ENCODE data around the gene NUP107. TPM values are rescaled to one million over a fixed set of nuclear protein-coding genes. Genes with fewer than 3 reads are reported as not detected.

NUP107 gene
- total RNA-seq, 1 experiment from 2014 or later, result 119 TPM

DNA sequence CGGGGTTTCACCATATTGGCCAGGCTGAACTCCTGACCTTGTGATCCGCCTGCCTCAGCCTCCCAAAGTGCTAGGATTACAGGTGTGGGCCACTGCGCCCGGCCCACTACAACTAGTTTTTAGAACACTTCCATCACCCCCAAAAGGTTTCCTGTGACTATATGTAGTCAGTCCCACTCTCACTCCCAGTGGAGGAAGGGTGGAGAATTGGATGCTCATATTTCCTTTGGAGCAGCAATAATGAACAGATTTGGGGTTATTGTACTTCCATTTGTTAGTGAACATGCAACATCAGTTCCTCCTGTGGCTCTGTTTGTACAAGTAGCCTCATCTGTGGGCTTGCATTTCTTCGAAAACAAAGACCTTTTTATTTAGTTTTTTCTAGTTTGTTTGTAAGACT, 40.3 kb upstream of the NUP107 start:
- DNase-seq, result no peak
- no peaks in the 10 kb centered on the region for H3K9me3 Mint-ChIP-seq (ENCODE audit: unreplicated experiment)
- ChIA-PET CTCF (interaction anchor here (0.7 kb wide), 1 partner anchor 313 kb away, joined by 4 read pairs; no protein-coding TSS in a partner anchor), POLR2A (no interaction called here)
- H3K36me3 ChIP-seq (ENCODE audit: control insufficient read depth, insufficient read depth, low read length), result no peaks in the 10 kb centered on the region
- peaks cover 51% of the 10 kb centered on the region for H3K36me3 Mint-ChIP-seq (ENCODE audit: insufficient read depth, unreplicated experiment)
- no peak overlapping the region for H3K27ac Mint-ChIP-seq (ENCODE audit: unreplicated experiment)
- no peaks in the 10 kb centered on the region for H3K9me3 ChIP-seq
- H3K4me3 Mint-ChIP-seq (ENCODE audit: unreplicated experiment), result no peak overlapping the region
- no peaks in the 10 kb centered on the region for H3K27me3 Mint-ChIP-seq (ENCODE audit: insufficient read depth, unreplicated experiment)
- H3K4me1 ChIP-seq, result no peaks in the 10 kb centered on the region
- no peak overlapping the region for H3K4me3 ChIP-seq (ENCODE audit: low read depth, low read length)
- no peaks in the 10 kb centered on the region for H3K27me3 ChIP-seq (replicated peaks; ENCODE audit: control insufficient read depth, insufficient read depth, low read length)
- no TSS peak for BruUV-seq (replicated peaks)
- intact Hi-C loops (cut with micrococcal nuclease; ENCODE audit: unreplicated experiment), result no loop called here
- TF ChIP-seq, protein P1, sequence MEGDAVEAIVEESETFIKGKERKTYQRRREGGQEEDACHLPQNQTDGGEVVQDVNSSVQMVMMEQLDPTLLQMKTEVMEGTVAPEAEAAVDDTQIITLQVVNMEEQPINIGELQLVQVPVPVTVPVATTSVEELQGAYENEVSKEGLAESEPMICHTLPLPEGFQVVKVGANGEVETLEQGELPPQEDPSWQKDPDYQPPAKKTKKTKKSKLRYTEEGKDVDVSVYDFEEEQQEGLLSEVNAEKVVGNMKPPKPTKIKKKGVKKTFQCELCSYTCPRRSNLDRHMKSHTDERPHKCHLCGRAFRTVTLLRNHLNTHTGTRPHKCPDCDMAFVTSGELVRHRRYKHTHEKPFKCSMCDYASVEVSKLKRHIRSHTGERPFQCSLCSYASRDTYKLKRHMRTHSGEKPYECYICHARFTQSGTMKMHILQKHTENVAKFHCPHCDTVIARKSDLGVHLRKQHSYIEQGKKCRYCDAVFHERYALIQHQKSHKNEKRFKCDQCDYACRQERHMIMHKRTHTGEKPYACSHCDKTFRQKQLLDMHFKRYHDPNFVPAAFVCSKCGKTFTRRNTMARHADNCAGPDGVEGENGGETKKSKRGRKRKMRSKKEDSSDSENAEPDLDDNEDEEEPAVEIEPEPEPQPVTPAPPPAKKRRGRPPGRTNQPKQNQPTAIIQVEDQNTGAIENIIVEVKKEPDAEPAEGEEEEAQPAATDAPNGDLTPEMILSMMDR (IDR thresholded peaks at IDR 0.05; ENCODE audit: insufficient read depth in 1 of 2, low read depth in 1 of 2, low read length in 1 of 2, severe bottlenecking in 1 of 2, unreplicated experiment in 1 of 2), result no peak
- peaks cover 5% of the 10 kb centered on the region for H3K4me1 Mint-ChIP-seq (ENCODE audit: low read depth, unreplicated experiment)

DNA sequence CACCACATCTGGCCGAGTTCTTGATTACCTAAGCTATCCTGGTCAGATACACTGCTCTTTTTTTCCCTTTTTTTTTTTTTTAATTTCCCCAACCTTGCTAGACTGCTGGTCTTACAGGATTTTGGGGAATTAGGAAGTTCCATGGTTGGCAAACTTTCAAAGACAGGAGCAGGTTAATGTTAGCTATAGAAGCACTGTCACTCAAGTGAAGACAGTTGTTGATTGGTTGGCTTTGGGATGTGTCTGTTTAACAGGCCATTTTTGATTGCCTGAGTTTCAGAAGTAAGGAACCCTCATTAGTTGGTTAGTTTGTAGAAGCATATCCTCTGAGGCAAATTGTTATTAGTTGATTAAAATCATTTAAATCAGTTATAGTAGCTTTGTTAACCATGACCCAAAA, 39.3 kb upstream of the NUP107 start:
- no TSS peak for BruUV-seq (replicated peaks)
- TF ChIP-seq, protein P1 (IDR thresholded peaks at IDR 0.05; ENCODE audit: insufficient read depth in 1 of 2, low read depth in 1 of 2, low read length in 1 of 2, severe bottlenecking in 1 of 2, unreplicated experiment in 1 of 2), result no peak
- DNase-seq, result no peak
- Mint-ChIP-seq H3K4me1 (ENCODE audit: low read depth, unreplicated experiment) (peaks cover 3% of the 10 kb centered on the region), H3K4me3 (ENCODE audit: unreplicated experiment) (no peak overlapping the region), H3K36me3 (ENCODE audit: insufficient read depth, unreplicated experiment) (peaks cover 52% of the 10 kb centered on the region), H3K9me3 (ENCODE audit: unreplicated experiment) (no peaks in the 10 kb centered on the region), H3K27ac (ENCODE audit: unreplicated experiment) (no peak overlapping the region), H3K27me3 (ENCODE audit: insufficient read depth, unreplicated experiment) (no peaks in the 10 kb centered on the region)
- Histone ChIP-seq H3K4me1 (no peaks in the 10 kb centered on the region), H3K9me3 (no peaks in the 10 kb centered on the region), H3K27me3 (replicated peaks; ENCODE audit: control insufficient read depth, insufficient read depth, low read length) (no peaks in the 10 kb centered on the region), H3K4me3 (ENCODE audit: low read depth, low read length) (no peak overlapping the region), H3K36me3 (ENCODE audit: control insufficient read depth, insufficient read depth, low read length) (no peaks in the 10 kb centered on the region; the same call in 1 of the 2 replicates)
- ChIA-PET CTCF (no interaction called here), POLR2A (no interaction called here)
- intact Hi-C loops (cut with micrococcal nuclease; ENCODE audit: unreplicated experiment), result no loop called here

DNA sequence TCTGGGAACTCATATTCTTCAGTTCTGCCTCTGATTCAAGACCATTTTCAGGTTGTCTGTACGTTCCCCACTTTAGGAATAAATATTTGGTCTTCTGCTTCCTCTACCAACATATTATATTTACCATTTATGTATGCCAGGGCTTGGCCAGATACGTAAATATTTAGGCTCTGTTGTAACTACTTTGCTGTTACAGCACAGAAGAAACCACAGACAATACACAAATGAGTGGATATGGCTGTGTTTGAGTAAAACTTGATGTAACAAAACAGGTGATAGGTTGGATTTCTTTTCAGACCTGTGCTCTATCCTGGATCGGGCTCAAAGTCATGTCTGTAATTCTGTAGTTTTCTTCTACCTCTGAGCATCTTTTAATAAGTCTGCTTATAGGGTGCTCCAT, 38.6 kb upstream of the NUP107 start:
- Mint-ChIP-seq H3K4me1 (ENCODE audit: low read depth, unreplicated experiment) (no peaks in the 10 kb centered on the region), H3K36me3 (ENCODE audit: insufficient read depth, unreplicated experiment) (peaks cover 54% of the 10 kb centered on the region), H3K27me3 (ENCODE audit: insufficient read depth, unreplicated experiment) (no peaks in the 10 kb centered on the region), H3K4me3 (ENCODE audit: unreplicated experiment) (no peak overlapping the region), H3K9me3 (ENCODE audit: unreplicated experiment) (no peaks in the 10 kb centered on the region), H3K27ac (ENCODE audit: unreplicated experiment) (no peak overlapping the region)
- ChIA-PET POLR2A (no interaction called here), CTCF (no interaction called here)
- intact Hi-C loops (cut with micrococcal nuclease; ENCODE audit: unreplicated experiment), result no loop called here
- Histone ChIP-seq H3K4me3 (ENCODE audit: low read depth, low read length) (no peak overlapping the region), H3K9me3 (no peaks in the 10 kb centered on the region), H3K36me3 (ENCODE audit: control insufficient read depth, insufficient read depth, low read length) (no peaks in the 10 kb centered on the region; the same call in 1 of the 2 replicates), H3K27me3 (replicated peaks; ENCODE audit: control insufficient read depth, insufficient read depth, low read length) (no peaks in the 10 kb centered on the region), H3K4me1 (no peaks in the 10 kb centered on the region)
- BruUV-seq (replicated peaks), result no TSS peak
- TF ChIP-seq, protein P1 (IDR thresholded peaks at IDR 0.05; ENCODE audit: insufficient read depth in 1 of 2, low read depth in 1 of 2, low read length in 1 of 2, severe bottlenecking in 1 of 2, unreplicated experiment in 1 of 2), result no peak
- DNase-seq, result no peak
